GM21390 (cell line): ENCODE results near the gene KCNK10.
"Not testable (repeated sequence)": the region's sequence is repeated elsewhere in the genome, so short reads cannot be mapped to it uniquely, and the experiment has no call there.

ENCODE experiments used
- ATAC-seq: cut with Tn5 transposase; IDR thresholded peaks from one replicate; pipeline ENCODE4 v1.9.1; 2021; ENCODE audit not compliant: unreplicated experiment

Gene KCNK10

DNA sequence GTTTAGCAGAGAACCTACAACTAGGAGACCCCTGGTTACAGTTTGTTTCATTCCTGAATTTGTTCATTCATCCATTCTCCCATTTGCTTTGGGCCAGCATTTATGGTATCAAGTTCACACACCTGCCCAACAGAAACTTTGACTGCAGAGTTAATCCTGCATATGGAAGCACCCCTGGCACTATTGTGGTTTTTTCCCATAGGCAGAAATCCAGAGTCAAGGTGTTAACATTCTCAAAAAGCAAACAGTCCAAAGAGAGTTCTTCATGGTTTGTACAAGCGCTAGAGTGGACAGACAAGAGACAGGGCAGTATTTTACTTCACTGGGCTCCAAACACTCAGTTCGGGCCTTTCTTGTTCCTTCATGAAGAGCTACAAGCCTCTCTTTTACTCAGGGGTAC lies 51.9 kb downstream of the KCNK10 start:
- ATAC-seq, result no peak

- no peak for ATAC-seq
Measured at GRCh38 chr14:88270776-88271175, 52.3 kb downstream of the KCNK10 start.

DNA sequence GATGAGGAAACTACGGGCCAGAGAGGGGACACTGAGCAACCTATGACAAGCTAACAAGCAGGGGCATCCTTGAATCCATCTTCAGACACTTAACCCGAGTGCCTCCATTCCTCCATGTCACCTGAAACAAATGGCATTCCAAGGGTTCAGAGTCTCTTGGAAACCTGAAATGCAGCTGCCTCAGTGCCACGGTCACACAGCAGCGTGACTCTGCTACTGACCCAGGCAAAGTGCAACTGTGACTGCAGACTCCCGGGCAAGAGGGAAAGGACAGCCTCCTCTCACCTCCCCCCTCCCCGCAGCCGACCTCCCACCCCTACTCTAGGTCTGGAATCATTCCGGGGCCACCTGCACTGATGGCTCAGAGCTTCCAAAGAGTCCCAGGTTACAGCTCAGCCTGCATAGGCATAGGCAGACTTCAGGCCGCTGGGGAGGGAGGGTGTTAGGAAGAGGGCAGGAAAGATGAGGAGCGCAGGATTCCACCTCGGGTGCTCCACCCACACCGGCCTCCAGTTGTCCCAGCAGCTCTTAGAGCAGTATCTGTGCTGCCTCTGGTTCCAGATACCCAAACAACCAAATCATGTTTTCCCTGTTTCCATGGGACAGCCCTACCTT lies 53.2 kb downstream of the KCNK10 start:
- no peak for ATAC-seq

DNA sequence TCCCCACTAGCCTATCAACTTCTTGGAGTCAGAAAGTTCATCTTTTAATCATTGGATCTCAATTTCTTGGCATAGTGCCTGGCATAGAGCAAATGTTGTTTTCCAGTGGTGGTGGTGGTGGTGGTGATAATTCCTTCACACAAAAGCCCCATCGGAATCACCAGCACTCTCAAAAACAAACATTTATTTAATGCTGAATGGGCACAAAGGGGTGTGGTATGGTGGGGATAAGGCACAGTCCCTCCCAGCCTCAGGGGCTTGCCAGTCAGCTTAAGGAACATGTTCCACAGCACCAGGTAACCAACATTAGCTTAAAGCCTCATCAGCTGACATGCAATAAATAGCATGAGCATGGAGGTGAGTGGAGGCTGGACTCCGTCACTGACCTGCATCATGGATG lies 56.6 kb downstream of the KCNK10 start:
- ATAC-seq, result no peak

- ATAC-seq, result no peak
Measured at GRCh38 chr14:88264116-88264515, 59.0 kb downstream of the KCNK10 start.

- not testable (repeated sequence) for ATAC-seq
Measured at GRCh38 chr14:88261302-88261701, 61.8 kb downstream of the KCNK10 start.

GRCh38 chr14:88258021-88258420 lies 65.0 kb downstream of the KCNK10 start:
- no peak for ATAC-seq

- ATAC-seq, result no peak
Measured at GRCh38 chr14:88256997-88257950, 65.8 kb downstream of the KCNK10 start.

DNA sequence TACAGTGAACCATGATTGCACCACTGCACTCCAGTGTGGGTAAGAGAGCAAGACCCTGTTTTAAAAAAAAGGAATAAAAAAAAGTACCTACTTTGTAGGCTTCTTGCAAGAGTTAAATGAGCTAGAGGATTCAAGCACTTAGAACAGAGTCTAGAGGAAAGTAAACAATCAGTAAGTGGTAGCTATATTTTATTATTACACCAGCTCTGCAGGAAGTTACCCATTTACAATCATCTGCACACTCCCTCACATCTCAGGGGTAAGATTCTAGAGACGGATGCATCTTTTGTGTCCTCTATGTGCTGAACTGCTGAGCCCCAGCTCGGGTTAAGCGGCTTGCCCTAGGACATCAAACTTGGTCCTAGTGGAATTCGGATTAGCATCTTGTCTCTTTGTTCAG lies 67.3 kb downstream of the KCNK10 start:
- ATAC-seq, result no peak

DNA sequence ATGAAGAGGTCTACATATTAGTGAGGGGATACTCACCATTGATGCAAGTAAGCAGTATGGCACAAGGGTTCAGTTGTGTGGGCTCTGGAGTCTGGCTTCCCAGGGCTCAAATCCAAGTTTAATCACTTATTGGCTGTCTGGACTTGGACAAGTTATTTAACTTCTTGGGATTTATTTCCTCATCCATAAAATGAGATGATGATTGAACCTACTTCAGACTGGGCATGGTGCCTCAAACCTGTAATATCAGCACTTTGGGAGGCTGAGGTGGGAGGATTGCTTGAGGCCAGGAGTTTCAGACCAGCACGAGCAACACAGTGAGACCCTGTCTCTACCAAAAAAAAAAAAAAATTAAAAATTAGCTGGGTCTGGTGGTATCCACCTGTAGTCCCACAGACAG lies 67.9 kb downstream of the KCNK10 start:
- ATAC-seq, result no peak

DNA sequence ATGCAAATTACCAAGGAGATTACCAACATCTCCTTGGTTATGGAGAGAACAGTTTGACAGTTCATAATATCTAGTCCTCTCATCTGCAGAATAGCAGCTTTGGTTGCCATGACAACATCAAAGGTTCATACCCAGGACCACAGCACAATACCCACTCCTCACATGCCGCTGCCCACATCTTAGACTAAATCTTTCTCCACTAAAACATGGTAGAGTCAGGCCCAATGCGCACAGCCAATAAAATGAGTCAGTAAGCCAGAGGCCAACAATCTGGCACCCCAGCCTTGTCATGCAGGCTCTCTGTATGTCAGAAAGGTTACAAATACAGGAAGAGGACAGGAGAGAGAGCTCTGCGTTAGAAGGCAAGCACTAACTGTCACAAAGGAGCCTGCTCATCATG lies 70.6 kb downstream of the KCNK10 start:
- ATAC-seq, result no peak

- no peak for ATAC-seq
Measured at GRCh38 chr14:88251650-88252049, 71.4 kb downstream of the KCNK10 start.

- ATAC-seq, result no peak
Measured at GRCh38 chr14:88249266-88249665, 73.8 kb downstream of the KCNK10 start.

DNA sequence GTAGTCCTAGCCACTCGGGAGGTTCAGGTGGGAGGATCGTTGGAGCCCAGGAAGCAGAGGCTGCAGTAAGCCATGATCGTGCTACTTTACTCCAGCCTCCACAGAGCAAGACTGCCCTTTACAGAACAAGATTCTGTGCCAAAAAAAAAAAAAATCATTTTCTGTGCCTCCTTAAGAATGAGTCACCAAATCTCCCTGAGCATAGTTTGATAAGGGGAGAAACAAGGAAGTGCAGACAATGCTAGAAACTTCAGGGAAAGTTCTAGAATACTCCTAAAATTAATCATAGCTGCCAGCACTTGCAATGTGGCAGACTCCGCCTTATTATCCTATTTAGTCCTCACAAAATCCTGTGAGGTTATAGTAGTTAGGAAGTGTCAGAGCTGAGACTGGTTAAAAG lies 74.5 kb downstream of the KCNK10 start:
- ATAC-seq, result no peak

- ATAC-seq, result no peak
Measured at GRCh38 chr14:88247228-88247627, 75.8 kb downstream of the KCNK10 start.

DNA sequence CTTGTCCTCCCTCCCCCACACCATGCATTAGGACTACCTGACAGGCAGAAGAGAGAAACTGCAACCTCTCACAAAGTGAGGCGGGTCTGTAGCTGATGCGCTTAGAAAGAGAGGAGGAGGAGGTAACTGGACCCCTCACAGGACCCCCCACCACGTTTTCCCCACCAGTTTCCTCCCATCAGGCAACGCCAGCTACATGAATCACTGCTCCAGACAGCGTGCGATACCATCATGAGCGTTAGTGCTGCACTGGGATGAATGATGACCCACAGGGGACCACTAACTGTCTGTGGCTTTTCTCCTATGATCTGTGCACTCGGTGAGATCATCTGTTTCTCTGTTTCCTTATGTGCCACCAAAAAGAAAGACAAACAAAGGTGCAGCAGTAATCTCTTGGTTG lies 77.7 kb downstream of the KCNK10 start:
- ATAC-seq, result no peak

DNA sequence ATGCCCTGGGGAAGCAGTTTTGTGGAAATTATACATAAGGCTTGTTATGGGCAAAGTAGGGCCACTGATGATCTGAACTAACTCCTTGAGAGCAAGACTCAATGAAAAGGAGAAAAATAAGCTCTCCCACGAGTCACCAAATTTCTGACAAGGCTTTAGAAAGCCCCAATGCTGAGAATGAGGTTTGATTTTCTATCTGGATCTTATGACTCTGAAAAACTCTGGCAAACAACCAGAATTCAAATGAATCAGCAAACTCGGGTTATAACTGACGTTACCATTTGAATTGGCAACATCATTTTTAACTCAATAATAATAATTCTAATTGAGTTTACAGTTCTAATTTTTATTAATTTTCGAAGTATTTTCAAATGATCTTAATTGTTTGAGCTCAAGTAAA lies 79.1 kb downstream of the KCNK10 start:
- ATAC-seq, result no peak

DNA sequence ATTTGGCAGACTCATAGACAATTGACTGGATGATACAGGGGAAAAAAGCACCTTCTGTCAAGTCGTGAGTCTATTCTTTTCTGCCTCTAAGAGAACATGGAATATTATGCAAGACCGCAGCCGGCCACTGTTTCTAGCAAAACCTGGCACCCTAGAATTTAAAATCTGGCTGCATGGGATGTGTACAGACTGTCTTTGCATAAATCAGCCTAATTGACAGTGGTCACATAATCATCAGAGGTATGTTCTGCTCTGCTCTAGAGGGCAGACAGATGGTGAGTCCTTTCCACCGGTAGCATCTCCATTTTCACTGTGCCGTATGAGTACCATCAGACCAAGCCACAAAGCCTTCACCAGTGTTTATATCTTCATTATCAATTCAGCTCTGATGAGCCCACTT lies 80.6 kb downstream of the KCNK10 start:
- ATAC-seq, result no peak

GRCh38 chr14:88241810-88242209 lies 81.3 kb downstream of the KCNK10 start:
- no peak for ATAC-seq

DNA sequence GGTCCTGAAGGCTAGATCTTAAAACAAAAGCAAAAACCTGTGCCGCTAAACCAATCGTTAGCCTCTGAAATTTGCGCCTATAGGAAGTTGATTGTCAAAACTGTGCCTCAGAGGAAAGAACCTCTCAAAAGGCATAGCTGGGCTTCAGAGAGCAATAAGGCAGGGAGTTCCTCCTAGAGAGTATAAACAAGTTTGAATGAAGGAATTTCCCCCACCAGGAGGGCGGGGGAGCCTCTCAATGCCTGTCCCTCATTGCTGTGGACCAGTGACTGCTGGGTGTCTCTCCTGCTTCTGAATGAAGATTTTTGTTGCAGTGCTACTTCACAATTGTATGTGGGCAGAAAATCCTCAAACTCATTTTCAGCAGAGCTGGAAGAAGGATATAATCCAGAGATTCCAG lies 88.6 kb downstream of the KCNK10 start:
- no peak for ATAC-seq

DNA sequence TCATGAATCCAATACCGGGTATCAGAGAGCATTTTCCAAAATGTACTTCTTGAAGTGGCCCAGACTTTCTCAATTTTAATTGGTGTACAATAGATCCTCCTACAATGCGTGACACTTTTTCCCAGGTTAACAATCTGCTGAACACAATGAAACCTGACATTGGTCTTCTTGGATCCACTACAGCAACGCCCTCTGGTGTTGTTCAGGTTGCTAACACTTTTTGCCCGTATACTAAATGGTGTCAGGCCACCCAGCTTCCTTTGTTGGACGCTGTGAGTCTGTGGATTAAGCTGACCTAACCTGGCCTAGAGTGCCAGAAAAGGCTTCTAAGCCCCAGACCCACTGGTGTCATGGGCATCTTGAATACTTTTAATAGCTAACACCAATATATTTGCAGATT lies 89.2 kb downstream of the KCNK10 start:
- no peak for ATAC-seq

GRCh38 chr14:88232771-88233170 lies 90.3 kb downstream of the KCNK10 start:
- no peak for ATAC-seq
